HG02610 (cell line): Measurements from ENCODE around the gene PCDHGA7.
"Not testable (repeated sequence)": the region's sequence is repeated elsewhere in the genome, so short reads cannot be mapped to it uniquely, and the experiment has no call there.

ENCODE experiments used
- ATAC-seq: cut with Tn5 transposase; IDR thresholded peaks from one replicate; pipeline ENCODE4 v1.9.1; 2021; ENCODE audit warnings: mild to moderate bottlenecking, moderate library complexity; ENCODE audit not compliant: unreplicated experiment

PCDHGA7 gene

DNA sequence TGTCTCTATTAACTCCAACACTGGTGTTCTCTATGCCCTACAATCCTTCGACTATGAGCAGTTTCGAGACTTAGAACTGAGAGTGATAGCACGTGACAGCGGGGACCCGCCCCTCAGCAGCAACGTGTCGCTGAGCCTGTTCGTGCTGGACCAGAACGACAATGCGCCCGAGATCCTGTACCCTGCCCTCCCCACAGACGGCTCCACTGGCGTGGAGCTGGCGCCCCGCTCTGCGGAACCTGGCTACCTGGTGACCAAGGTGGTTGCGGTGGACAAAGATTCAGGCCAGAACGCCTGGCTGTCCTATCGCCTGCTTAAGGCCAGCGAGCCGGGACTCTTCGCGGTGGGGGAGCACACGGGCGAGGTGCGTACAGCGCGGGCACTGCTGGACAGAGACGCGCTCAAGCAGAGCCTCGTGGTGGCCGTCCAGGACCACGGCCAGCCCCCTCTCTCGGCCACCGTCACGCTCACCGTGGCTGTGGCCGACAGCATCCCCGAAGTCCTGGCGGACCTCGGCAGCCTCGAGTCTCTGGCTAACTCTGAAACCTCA, 40.3 kb downstream of the PCDHGA7 start:
- ATAC-seq = no peak

- ATAC-seq = no peak
Observed at GRCh38 chr5:141427783-141428426, 45.4 kb downstream of the PCDHGA7 start.

GRCh38 chr5:141430332-141431113, 48.0 kb downstream of the PCDHGA7 start, which contains the start of gene PCDHGA12:
PCDHGA12 (plus strand) TSS chr5:141430507; CDS start chr5:141430760, 253 bp downstream.
- no peak for ATAC-seq

DNA sequence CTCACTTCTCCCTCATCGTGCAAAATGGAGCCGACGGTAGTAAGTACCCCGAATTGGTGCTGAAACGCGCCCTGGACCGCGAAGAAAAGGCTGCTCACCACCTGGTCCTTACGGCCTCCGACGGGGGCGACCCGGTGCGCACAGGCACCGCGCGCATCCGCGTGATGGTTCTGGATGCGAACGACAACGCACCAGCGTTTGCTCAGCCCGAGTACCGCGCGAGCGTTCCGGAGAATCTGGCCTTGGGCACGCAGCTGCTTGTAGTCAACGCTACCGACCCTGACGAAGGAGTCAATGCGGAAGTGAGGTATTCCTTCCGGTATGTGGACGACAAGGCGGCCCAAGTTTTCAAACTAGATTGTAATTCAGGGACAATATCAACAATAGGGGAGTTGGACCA, 48.7 kb downstream of the PCDHGA7 start:
- no peak for ATAC-seq

- ATAC-seq = not testable (repeated sequence)
Observed at GRCh38 chr5:141432308-141432707, 49.8 kb downstream of the PCDHGA7 start.

DNA sequence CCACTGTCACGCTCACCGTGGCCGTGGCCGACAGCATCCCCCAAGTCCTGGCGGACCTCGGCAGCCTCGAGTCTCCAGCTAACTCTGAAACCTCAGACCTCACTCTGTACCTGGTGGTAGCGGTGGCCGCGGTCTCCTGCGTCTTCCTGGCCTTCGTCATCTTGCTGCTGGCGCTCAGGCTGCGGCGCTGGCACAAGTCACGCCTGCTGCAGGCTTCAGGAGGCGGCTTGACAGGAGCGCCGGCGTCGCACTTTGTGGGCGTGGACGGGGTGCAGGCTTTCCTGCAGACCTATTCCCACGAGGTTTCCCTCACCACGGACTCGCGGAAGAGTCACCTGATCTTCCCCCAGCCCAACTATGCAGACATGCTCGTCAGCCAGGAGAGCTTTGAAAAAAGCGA, 50.2 kb downstream of the PCDHGA7 start:
- not testable (repeated sequence) for ATAC-seq

DNA sequence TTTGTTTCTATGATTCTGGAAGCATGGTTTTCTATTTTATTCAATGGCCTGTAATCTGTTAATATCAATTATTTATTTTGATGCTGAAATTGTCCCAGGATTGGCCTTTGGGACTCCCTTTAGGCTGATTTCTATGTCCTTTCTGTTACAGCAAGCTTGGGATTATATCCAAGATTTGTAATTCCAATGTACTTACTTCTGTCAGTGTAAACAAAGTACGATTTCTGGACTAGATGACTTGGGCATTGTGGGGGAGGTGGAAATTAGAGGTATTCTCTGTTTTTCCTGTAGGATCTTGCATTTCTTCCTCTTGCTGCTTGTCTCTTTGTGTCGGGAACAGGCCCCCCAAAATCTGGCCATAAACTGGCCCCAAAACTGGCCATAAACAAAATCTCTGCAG, 51.5 kb downstream of the PCDHGA7 start:
- ATAC-seq = no peak
